Kidney (tissue), 22 donors: Measurements from ENCODE around the gene ADAM17. TPM values are rescaled to one million over a fixed set of nuclear protein-coding genes. Genes with fewer than 3 reads are reported as not detected.
A peak's percentile ranks its signal among the peaks of the same experiment; 100 is the strongest.

Source experiments
- DNase-seq, 5 donors: peaks; one replicate each; pipeline ENCODE4 v3.0.0-alpha.2; 2013 to 2020
- FAIRE-seq: peaks from 2 replicates; lab custom pipeline; 2012; peaks lifted over from hg19 to GRCh38; lab: Jason Lieb, UNC
- H3K27ac ChIP-seq, 2 donors: one replicate each; pipeline ENCODE4 v1.7.0; 2013; ENCODE audit warnings: low read depth in 2 of 2, low read length in 2 of 2, inconsistent platforms in 1 of 2
- H3K27me3 ChIP-seq: one replicate; pipeline ENCODE4 v1.7.1; 2013; ENCODE audit warnings: low read length, inconsistent platforms; ENCODE audit not compliant: control insufficient read depth, insufficient read depth
- H3K36me3 ChIP-seq, 3 donors: one replicate each; pipeline versions ENCODE4 v1.7.0 to v1.7.1; 2013; ENCODE audit warnings: low read length in 3 of 3, control low read depth in 1 of 3, inconsistent platforms in 1 of 3; ENCODE audit not compliant: insufficient read depth in 3 of 3, control insufficient read depth in 2 of 3
- H3K4me1 ChIP-seq, 3 donors: one replicate each; pipeline versions ENCODE4 v1.7.0 to v1.7.1; 2013; ENCODE audit warnings: low read length in 3 of 3, inconsistent platforms in 1 of 3, low read depth in 1 of 3; ENCODE audit not compliant: control insufficient read depth in 2 of 3, insufficient read depth in 2 of 3
- H3K4me3 ChIP-seq, 3 donors: one replicate each; pipeline versions ENCODE4 v1.7.0 to v1.8.1; 2013; ENCODE audit warnings: low read length in 3 of 3, control low read depth in 1 of 3, inconsistent platforms in 1 of 3
- H3K9ac ChIP-seq, 3 donors: one replicate each; pipeline versions ENCODE4 v1.7.0 to v1.7.1; 2013; ENCODE audit warnings: low read length in 3 of 3, control low read depth in 1 of 3, inconsistent platforms in 1 of 3
- H3K9me3 ChIP-seq, 3 donors: one replicate each; pipeline versions ENCODE4 v1.7.0 to v1.7.1; 2013; ENCODE audit warnings: low read length in 3 of 3, control low read depth in 1 of 3, inconsistent platforms in 1 of 3; ENCODE audit not compliant: control insufficient read depth in 2 of 3, insufficient read depth in 1 of 3
- intact Hi-C: fragments of 100-400 bp; cut with DNase I; formaldehyde crosslinking; loops from one replicate; pipeline ENCODE4 v1.11.1; 2022
- long read RNA-seq, 10 donors: library from polyadenylated mRNA in 1 of 10; unstranded in 1 of 10; transcript quantifications; one replicate each; pipeline ENCODE4 v2.0.0 and lab custom pipeline, GENCODE V29; 2021 to 2026
- polyA plus RNA-seq: library from polyadenylated mRNA; stranded (reverse); fragments of 350-450 nt; fragmentation: Illumina TruSeq; extraction: RNeasy Lipid Tissue Mini Kit (QIAGEN cat#74804); gene quantifications from one replicate; pipeline ENCODE4 v1.2.3, GENCODE V29; 2014; ENCODE audit warnings: low read depth, low replicate concordance; ENCODE audit not compliant: insufficient read depth
- total RNA-seq: library from RNA; stranded (reverse); fragmentation: NEBNext Ultra II Directional; extraction: Animal tissue kit (Norgen Biotek cat#: 25700); gene quantifications from one replicate; pipeline ENCODE4 v1.2.1, GENCODE V29; 2021
- TF ChIP-seq, protein P1 (sequence below): IDR thresholded peaks from 3 replicates; pipeline ENCODE4 v1.5.1; 2012; ENCODE audit warnings: mild to moderate bottlenecking, moderate library complexity, borderline replicate concordance; ENCODE audit not compliant: insufficient read depth; ENCODE audit errors: extremely low read depth
- donor health status: control.
- donor health status: control.
- donor health status: control.
- donor health status: control.
- donor health status: control.
- donor health status: DM: yes; HTN: yes; CAD: no.
- donor health status: Normal renal cell carcinoma (clear cell type).

Gene ADAM17
- total RNA-seq (29.9 TPM), polyA plus RNA-seq (6.5 TPM)
- long read RNA-seq, donor 1, full-length matches to known transcripts: 1 of 1 reads
- long read RNA-seq, donor 1, partial matches to known transcripts: 0 of 1 reads
- long read RNA-seq, donor 1, other reads (novel, unspliced or antisense): 0 of 1 reads
- long read RNA-seq, donor 2, full-length matches to known transcripts: 1 of 29 reads
- long read RNA-seq, donor 2, partial matches to known transcripts: 13 of 29 reads
- long read RNA-seq, donor 2, other reads (novel, unspliced or antisense): 15 of 29 reads
- long read RNA-seq, donor 3, full-length matches to known transcripts: 6 of 6 reads
- long read RNA-seq, donor 3, partial matches to known transcripts: 0 of 6 reads
- long read RNA-seq, donor 3, other reads (novel, unspliced or antisense): 0 of 6 reads
- long read RNA-seq, donor 4, full-length matches to known transcripts: 1 of 1 reads
- long read RNA-seq, donor 4, partial matches to known transcripts: 0 of 1 reads
- long read RNA-seq, donor 4, other reads (novel, unspliced or antisense): 0 of 1 reads
- long read RNA-seq, donor 5: 0 reads
- long read RNA-seq, donor 6: 0 reads
- long read RNA-seq, donor 7, full-length matches to known transcripts: 15 of 30 reads
- long read RNA-seq, donor 7, partial matches to known transcripts: 9 of 30 reads
- long read RNA-seq, donor 7, other reads (novel, unspliced or antisense): 6 of 30 reads
- long read RNA-seq, donor 8, full-length matches to known transcripts: 4 of 4 reads
- long read RNA-seq, donor 8, partial matches to known transcripts: 0 of 4 reads
- long read RNA-seq, donor 8, other reads (novel, unspliced or antisense): 0 of 4 reads
- long read RNA-seq, donor 9, full-length matches to known transcripts: 1 of 1 reads
- long read RNA-seq, donor 9, partial matches to known transcripts: 0 of 1 reads
- long read RNA-seq, donor 9, other reads (novel, unspliced or antisense): 0 of 1 reads
- long read RNA-seq, donor 10, partial matches to known transcripts: 15 of 17 reads
- long read RNA-seq, donor 10, other reads (novel, unspliced or antisense): 0 of 17 reads

DNA sequence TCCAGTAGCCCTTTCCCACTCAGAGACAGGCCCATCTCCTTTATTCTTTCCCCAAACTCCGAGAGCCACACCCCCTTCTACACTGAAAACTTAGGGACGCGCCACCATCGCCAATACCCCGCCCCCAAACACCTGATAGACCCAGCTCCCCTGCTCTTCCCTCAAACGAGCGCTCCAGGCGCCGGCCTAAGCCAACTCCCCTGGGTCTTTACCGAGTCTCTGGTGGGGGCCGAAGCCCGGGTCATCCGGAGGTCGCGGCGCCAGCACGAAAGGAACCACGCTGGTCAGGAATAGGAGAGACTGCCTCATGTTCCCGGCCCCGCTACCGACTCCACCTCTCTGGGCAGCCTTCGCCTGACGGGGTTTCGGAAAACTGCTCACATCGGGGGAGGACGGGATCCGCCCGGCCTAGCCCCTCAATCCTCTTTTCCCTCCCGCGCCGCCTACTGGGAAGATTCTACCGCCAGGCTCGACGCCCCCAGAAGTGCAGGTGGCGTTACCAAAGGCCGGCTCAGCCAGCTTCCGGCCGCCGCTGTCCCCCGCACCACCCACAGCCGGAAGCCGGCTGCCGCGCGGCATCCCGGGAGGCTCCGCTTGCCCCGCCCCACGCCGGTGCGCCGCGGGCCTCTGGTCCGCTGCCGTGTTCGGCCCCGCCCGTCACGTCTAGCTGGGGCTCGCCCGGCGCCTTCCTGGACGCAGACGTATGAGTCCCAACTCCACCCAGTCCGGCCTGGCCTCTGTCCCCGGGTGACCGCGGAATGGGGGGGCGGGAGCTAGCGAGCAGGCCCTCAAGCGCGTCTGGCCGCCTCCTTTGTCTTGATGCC, at the start of gene ADAM17:
ADAM17 (minus strand) TSS at position 534 of the 824 bp plus-strand sequence; CDS start at position 309, 225 bp downstream.
- TF ChIP-seq, protein P1, sequence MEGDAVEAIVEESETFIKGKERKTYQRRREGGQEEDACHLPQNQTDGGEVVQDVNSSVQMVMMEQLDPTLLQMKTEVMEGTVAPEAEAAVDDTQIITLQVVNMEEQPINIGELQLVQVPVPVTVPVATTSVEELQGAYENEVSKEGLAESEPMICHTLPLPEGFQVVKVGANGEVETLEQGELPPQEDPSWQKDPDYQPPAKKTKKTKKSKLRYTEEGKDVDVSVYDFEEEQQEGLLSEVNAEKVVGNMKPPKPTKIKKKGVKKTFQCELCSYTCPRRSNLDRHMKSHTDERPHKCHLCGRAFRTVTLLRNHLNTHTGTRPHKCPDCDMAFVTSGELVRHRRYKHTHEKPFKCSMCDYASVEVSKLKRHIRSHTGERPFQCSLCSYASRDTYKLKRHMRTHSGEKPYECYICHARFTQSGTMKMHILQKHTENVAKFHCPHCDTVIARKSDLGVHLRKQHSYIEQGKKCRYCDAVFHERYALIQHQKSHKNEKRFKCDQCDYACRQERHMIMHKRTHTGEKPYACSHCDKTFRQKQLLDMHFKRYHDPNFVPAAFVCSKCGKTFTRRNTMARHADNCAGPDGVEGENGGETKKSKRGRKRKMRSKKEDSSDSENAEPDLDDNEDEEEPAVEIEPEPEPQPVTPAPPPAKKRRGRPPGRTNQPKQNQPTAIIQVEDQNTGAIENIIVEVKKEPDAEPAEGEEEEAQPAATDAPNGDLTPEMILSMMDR: peak; percentile 61
- Histone ChIP-seq H3K9ac (peak within 1 kb of the TSS; percentile 75 to 98 (median 89)), H3K36me3 (no peaks in the 10 kb centered on the region), H3K4me3 (peak within 1 kb of the TSS; percentile 74 to 94 (median 87)), H3K9me3 (no peaks in the 10 kb centered on the region), H3K27ac (peak within 1 kb of the TSS; percentile 97 to 99), H3K27me3 (no peaks in the 10 kb centered on the region), H3K4me1 (peaks cover 0 to 7% (median 7%) of the 10 kb centered on the region in 3 donors)
- intact Hi-C loops: no loop called here
- DNase-seq: peak; percentile 96 to 99 (median 97)
- no peak for FAIRE-seq

DNA sequence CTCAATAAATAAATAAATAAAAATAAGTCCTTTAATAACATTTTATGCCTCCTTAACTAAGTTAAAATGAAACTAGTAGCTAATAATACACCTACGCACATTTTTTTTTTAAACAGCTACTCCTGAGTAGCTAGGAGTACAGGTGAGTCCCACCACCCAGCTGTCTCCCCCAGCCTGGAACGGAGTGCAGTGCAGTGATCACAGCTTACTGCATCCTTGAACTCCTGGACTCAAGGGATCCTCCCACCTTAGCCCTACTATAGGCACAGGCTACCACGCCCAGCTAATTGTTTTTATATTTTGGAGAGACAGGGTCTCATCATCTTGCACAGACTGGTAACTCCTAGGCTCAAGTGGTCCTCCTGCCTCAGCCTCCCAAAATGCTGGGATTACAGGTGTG, 46.8 kb upstream of the ADAM17 start:
- Histone ChIP-seq H3K36me3 (peaks cover 2 to 14% (median 9%) of the 10 kb centered on the region in 3 donors), H3K27me3 (no peaks in the 10 kb centered on the region), H3K4me1 (peaks cover 0 to 1% (median 0%) of the 10 kb centered on the region in 3 donors), H3K9ac (no peak overlapping the region), H3K4me3 (no peak overlapping the region), H3K9me3 (peaks cover 4 to 19% (median 7%) of the 10 kb centered on the region in 3 donors), H3K27ac (no peak overlapping the region)
- intact Hi-C loops: no loop called here
- FAIRE-seq: no peak
- TF ChIP-seq, protein P1: no peak
- DNase-seq: no peak

DNA sequence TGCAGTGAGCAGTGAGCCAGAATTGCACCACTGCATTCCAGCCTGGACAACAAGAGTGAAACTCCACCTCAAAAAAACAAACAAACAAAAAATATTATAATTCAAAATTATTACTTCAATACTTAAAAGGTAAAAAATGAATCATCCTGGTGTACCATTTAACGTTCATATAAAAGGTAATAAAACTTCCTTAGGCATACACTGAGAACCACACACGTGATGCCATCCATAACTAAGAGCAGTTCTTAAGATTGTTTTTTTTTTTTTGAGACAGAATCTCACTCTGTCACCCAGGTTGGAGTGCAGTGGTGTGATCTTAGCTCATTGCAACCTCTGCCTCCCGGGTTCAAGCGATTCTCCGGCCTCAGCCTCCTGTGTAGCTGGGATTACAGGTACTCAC, 45.8 kb upstream of the ADAM17 start:
- Histone ChIP-seq H3K36me3 (peaks cover 2 to 14% (median 9%) of the 10 kb centered on the region in 3 donors), H3K27ac (no peak overlapping the region), H3K9me3 (peaks cover 4 to 19% (median 7%) of the 10 kb centered on the region in 3 donors), H3K9ac (no peak overlapping the region), H3K27me3 (no peaks in the 10 kb centered on the region), H3K4me1 (no peaks in the 10 kb centered on the region), H3K4me3 (no peak overlapping the region)
- TF ChIP-seq, protein P1: no peak
- DNase-seq: no peak
- no peak for FAIRE-seq
- intact Hi-C loops: no loop called here
